Neural cell (in vitro differentiated cells): ENCODE results near the gene SAP30L. TPM values are rescaled to one million over a fixed set of nuclear protein-coding genes. Genes with fewer than 3 reads are reported as not detected.

ENCODE experiments used
- H2AFZ ChIP-seq: fragments of 200-600, 300-800 bp; sonication (generic), shearing (Covaris generic); 2 replicates; pipeline ENCODE4 v1.6.0; 2014; ENCODE audit warnings: low read depth, mild to moderate bottlenecking, antibody characterized with exemption, low read length, moderate library complexity
- H3F3A ChIP-seq: fragments of 200-600 bp; shearing (Covaris generic); 2 replicates; pipeline ENCODE4 v1.6.1; 2016; ENCODE audit warnings: mild to moderate bottlenecking, moderate library complexity, mixed read lengths, antibody characterized with exemption, low read length; ENCODE audit not compliant: insufficient read depth, poor library complexity, severe bottlenecking
- H3K27ac ChIP-seq: fragments of 200-600, 300-800 bp; sonication (generic), shearing (Covaris generic); 2 replicates; pipeline ENCODE4 v1.5.1; 2014; ENCODE audit warnings: mild to moderate bottlenecking, low read length, moderate library complexity
- H3K27me3 ChIP-seq: fragments of 300-800, 200-600 bp; sonication (generic), shearing (Covaris generic); 2 replicates; pipeline ENCODE4 v1.6.0; 2014; ENCODE audit warnings: mild to moderate bottlenecking, low read depth, low read length, moderate library complexity; ENCODE audit not compliant: insufficient read depth
- H3K36me3 ChIP-seq: fragments of 300-800, 200-600 bp; sonication (generic), shearing (Covaris generic); 2 replicates; pipeline ENCODE4 v1.5.1; 2014; ENCODE audit warnings: mild to moderate bottlenecking, antibody characterized with exemption, low read length, moderate library complexity; ENCODE audit not compliant: insufficient read depth
- H3K4me2 ChIP-seq: fragments of 300-800, 200-600 bp; sonication (generic), shearing (Covaris generic); 2 replicates; pipeline ENCODE4 v1.6.0; 2014; ENCODE audit warnings: mild to moderate bottlenecking, low read length
- H3K4me3 ChIP-seq: fragments of 300-800, 200-600 bp; sonication (generic), shearing (Covaris generic); 2 replicates; pipeline ENCODE4 v1.5.1; 2014; ENCODE audit warnings: mild to moderate bottlenecking, low read length, moderate library complexity
- H3K79me2 ChIP-seq: fragments of 200-600 bp; shearing (Covaris generic); replicated peaks from 2 replicates; pipeline ENCODE4 v1.6.0; 2014; ENCODE audit warnings: mild to moderate bottlenecking, low read length, moderate library complexity; ENCODE audit not compliant: insufficient read depth
- H3K9ac ChIP-seq: fragments of 300-800, 200-600 bp; sonication (generic), shearing (Covaris generic); 2 replicates; pipeline ENCODE4 v1.6.1; 2016; ENCODE audit warnings: mild to moderate bottlenecking, low read length, mixed read lengths
- H3K9me2 ChIP-seq: fragments of 200-600 bp; shearing (Covaris generic); 2 replicates; pipeline ENCODE4 v1.6.1; 2016; ENCODE audit warnings: mild to moderate bottlenecking, low read length, mixed read lengths; ENCODE audit not compliant: insufficient read depth
- H3K9me3 ChIP-seq: fragments of 200-600, 300-800 bp; sonication (generic), shearing (Covaris generic); 2 replicates; pipeline ENCODE4 v1.6.1; 2016; ENCODE audit warnings: mild to moderate bottlenecking, mixed run types, low read length, moderate library complexity, mixed read lengths
- H4K20me1 ChIP-seq: fragments of 200-600 bp; shearing (Covaris generic); 2 replicates; pipeline ENCODE4 v1.6.1; 2016; ENCODE audit warnings: mild to moderate bottlenecking, mixed run types; ENCODE audit not compliant: insufficient read depth
- EP300 ChIP-seq: fragments of 450-650 bp; conservative IDR thresholded peaks from 2 replicates; pipeline ENCODE4 v1.6.1; 2014; ENCODE audit warnings: antibody characterized with exemption, mild to moderate bottlenecking, moderate library complexity; ENCODE audit not compliant: poor library complexity, severe bottlenecking
- EZH2 ChIP-seq: fragments of 200-600, 300-800 bp; shearing (Covaris generic), sonication (generic); IDR thresholded peaks from 2 replicates; pipeline ENCODE4 v1.6.1; 2014; ENCODE audit warnings: antibody characterized with exemption, low read length, borderline replicate concordance, mild to moderate bottlenecking; ENCODE audit not compliant: insufficient read depth, poor library complexity, severe bottlenecking
- MXI1 ChIP-seq: fragments of 450-650 bp; conservative IDR thresholded peaks from 2 replicates; pipeline ENCODE4 v1.6.1; 2014; ENCODE audit warnings: antibody characterized with exemption, mild to moderate bottlenecking; ENCODE audit not compliant: poor library complexity, severe bottlenecking
- POLR2AphosphoS5 ChIP-seq: IDR thresholded peaks from 2 replicates; pipeline ENCODE4 v1.6.1; 2012
- RAD21 ChIP-seq: fragments of 450-650 bp; conservative IDR thresholded peaks from 2 replicates; pipeline ENCODE4 v1.6.1; 2014; ENCODE audit warnings: antibody characterized with exemption, mild to moderate bottlenecking, moderate library complexity
- TAF1 ChIP-seq: IDR thresholded peaks from 2 replicates; pipeline ENCODE4 v1.6.1; 2012; ENCODE audit warnings: low read depth
- polyA plus RNA-seq: library from polyadenylated mRNA; depleted of rRNA; stranded (reverse); fragments of >200 nt; gene quantifications from 2 replicates; pipeline ENCODE4 v1.2.3, GENCODE V29; 2014
- TF ChIP-seq, protein P1 (sequence below): IDR thresholded peaks from 2 replicates; pipeline ENCODE4 v1.6.1; 2012; ENCODE audit warnings: borderline replicate concordance
- TF ChIP-seq, protein P2 (sequence below): fragments of 450-650 bp; IDR thresholded peaks from 2 replicates; pipeline ENCODE4 v1.5.1; 2014; ENCODE audit warnings: antibody characterized with exemption, mild to moderate bottlenecking, moderate library complexity; ENCODE audit not compliant: poor library complexity, severe bottlenecking

The SAP30L gene
- polyA plus RNA-seq, 1 donor from 2014 or later, result 18.5 TPM

DNA sequence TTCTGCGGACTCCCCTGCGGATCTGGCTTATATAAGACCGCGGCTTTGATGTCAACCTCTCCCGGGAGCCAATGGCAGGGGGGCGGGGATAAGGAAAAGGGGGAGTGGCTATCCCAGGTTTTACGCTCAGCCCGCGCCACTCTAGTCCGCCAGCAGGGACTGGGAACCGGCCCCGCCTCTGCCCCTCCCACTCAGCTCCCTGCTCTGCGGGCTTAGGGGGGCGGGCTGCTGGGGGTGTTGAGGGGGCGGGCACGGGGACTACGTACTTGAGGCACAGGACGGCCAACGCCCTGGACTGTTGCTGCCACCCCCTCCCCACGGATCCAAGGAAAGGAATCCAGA, 32.4 kb downstream of the SAP30L start, which contains the start of gene HAND1:
TSS of gene HAND1 (minus strand) at position 4 of the 342 bp plus-strand sequence. CDS start 219 bp downstream, outside the sequence.
- Histone ChIP-seq H3K27me3 (peaks cover 100% of the 10 kb centered on the region), H3K4me2 (no peak within 1 kb of the TSS), H3K9ac (no peak within 1 kb of the TSS), H3K9me3 (no peaks in the 10 kb centered on the region), H2AFZ (no peak within 1 kb of the TSS), H3K4me3 (peak within 1 kb of the TSS; percentile 51), H4K20me1 (no peaks in the 10 kb centered on the region), H3F3A (no peaks in the 10 kb centered on the region), H3K79me2 (no peaks in the 10 kb centered on the region), H3K9me2 (no peaks in the 10 kb centered on the region), H3K36me3 (no peaks in the 10 kb centered on the region), H3K27ac (no peak within 1 kb of the TSS)
- TF ChIP-seq, protein P1, sequence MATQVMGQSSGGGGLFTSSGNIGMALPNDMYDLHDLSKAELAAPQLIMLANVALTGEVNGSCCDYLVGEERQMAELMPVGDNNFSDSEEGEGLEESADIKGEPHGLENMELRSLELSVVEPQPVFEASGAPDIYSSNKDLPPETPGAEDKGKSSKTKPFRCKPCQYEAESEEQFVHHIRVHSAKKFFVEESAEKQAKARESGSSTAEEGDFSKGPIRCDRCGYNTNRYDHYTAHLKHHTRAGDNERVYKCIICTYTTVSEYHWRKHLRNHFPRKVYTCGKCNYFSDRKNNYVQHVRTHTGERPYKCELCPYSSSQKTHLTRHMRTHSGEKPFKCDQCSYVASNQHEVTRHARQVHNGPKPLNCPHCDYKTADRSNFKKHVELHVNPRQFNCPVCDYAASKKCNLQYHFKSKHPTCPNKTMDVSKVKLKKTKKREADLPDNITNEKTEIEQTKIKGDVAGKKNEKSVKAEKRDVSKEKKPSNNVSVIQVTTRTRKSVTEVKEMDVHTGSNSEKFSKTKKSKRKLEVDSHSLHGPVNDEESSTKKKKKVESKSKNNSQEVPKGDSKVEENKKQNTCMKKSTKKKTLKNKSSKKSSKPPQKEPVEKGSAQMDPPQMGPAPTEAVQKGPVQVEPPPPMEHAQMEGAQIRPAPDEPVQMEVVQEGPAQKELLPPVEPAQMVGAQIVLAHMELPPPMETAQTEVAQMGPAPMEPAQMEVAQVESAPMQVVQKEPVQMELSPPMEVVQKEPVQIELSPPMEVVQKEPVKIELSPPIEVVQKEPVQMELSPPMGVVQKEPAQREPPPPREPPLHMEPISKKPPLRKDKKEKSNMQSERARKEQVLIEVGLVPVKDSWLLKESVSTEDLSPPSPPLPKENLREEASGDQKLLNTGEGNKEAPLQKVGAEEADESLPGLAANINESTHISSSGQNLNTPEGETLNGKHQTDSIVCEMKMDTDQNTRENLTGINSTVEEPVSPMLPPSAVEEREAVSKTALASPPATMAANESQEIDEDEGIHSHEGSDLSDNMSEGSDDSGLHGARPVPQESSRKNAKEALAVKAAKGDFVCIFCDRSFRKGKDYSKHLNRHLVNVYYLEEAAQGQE, result no peak
- TF ChIP-seq MXI1, result no peak

DNA sequence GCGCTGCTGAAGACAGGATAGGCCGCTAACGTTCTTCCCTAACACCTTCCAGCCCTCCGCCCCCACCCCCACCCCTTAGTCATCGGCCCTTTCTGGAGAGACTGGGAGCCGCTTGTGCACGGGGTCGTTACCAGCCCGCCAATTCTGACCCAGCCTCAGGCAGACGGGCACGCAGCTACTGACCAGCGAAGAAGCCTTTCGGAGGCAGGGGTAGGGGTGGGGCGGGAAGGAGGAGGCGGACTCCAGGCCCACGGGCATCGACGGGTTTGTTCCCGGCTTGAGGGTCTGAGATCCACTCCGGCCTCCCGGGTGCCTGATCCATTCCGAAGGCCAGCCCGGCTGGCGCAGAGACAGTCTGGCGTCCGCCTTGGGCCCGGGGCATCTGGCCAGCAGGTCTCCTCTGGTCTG, 33.0 kb downstream of the SAP30L start:
- no peak overlapping the region for H2AFZ ChIP-seq
- H3F3A ChIP-seq, result no peaks in the 10 kb centered on the region
- no peaks in the 10 kb centered on the region for H3K36me3 ChIP-seq
- peak overlapping the region; percentile 26 for H3K4me3 ChIP-seq
- no peaks in the 10 kb centered on the region for H3K9me3 ChIP-seq
- peak; percentile 37 for TF ChIP-seq EZH2
- no peak for TF ChIP-seq RAD21
- no peaks in the 10 kb centered on the region for H4K20me1 ChIP-seq
- H3K27ac ChIP-seq, result no peak overlapping the region
- no peak overlapping the region for H3K4me2 ChIP-seq
- H3K27me3 ChIP-seq, result peaks cover 100% of the 10 kb centered on the region
- H3K79me2 ChIP-seq, result no peaks in the 10 kb centered on the region
- no peaks in the 10 kb centered on the region for H3K9me2 ChIP-seq
- H3K9ac ChIP-seq, result no peak overlapping the region

DNA sequence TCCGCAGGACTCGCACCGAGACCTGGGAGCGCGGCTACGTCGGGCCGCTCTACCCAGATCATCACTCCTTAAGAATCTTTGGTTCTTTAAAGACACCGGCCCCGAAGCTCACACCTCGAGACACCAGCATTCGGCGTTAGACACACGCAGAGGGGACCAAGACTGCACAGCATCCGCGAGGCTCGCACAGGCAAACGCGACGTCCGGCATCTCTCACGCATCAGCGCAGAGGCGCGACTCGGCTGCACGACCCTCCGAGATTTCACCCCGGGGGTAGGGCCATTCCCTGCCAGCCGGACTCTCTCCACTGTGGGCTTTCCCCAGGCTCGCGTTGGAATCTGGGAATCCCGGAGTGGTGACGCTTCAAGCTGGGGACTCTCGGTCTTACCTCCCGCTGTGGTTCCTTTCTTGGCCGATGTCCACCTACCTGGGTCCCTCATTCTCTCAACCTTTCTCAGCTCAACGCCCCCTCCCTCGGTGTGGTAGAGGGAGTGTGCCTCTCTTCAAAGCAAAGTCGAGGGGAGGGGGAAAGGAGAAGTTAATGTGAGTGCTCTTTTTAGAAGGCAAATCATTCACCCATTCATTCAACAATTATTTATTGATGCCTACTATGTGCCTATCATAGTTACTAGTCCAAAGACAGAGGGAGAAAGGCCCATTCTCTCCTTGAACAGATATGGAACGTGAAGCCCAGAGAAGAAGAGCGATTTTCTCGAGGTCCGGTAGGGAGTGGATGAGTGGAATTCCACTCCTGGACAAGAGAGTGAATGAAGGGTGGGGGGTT, 33.6 kb downstream of the SAP30L start:
- TF ChIP-seq EP300, result no peak
- TF ChIP-seq, protein P2, sequence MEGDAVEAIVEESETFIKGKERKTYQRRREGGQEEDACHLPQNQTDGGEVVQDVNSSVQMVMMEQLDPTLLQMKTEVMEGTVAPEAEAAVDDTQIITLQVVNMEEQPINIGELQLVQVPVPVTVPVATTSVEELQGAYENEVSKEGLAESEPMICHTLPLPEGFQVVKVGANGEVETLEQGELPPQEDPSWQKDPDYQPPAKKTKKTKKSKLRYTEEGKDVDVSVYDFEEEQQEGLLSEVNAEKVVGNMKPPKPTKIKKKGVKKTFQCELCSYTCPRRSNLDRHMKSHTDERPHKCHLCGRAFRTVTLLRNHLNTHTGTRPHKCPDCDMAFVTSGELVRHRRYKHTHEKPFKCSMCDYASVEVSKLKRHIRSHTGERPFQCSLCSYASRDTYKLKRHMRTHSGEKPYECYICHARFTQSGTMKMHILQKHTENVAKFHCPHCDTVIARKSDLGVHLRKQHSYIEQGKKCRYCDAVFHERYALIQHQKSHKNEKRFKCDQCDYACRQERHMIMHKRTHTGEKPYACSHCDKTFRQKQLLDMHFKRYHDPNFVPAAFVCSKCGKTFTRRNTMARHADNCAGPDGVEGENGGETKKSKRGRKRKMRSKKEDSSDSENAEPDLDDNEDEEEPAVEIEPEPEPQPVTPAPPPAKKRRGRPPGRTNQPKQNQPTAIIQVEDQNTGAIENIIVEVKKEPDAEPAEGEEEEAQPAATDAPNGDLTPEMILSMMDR, result no peak
- TF ChIP-seq POLR2AphosphoS5, result no peak
- TF ChIP-seq TAF1, result no peak
- peak; percentile 82 for TF ChIP-seq EZH2
- no peak for TF ChIP-seq RAD21
- Histone ChIP-seq H2AFZ (no peak overlapping the region), H3F3A (no peaks in the 10 kb centered on the region), H4K20me1 (no peaks in the 10 kb centered on the region), H3K4me3 (peak overlapping the region; percentile 26), H3K36me3 (no peaks in the 10 kb centered on the region), H3K4me2 (no peak overlapping the region), H3K9me2 (no peaks in the 10 kb centered on the region), H3K9ac (no peak overlapping the region), H3K9me3 (no peaks in the 10 kb centered on the region), H3K79me2 (no peaks in the 10 kb centered on the region), H3K27me3 (peaks cover 100% of the 10 kb centered on the region), H3K27ac (no peak overlapping the region)
